NCI-H2196 treated with DMSO at 0.1 percent for 48 hours (cell line): Measurements from ENCODE around the gene CERT1.
"Not testable (repeated sequence)": the region's sequence is repeated elsewhere in the genome, so short reads cannot be mapped to it uniquely, and the experiment has no call there.

Experiments used
- DNase-seq: peaks from one replicate; lab custom pipeline; 2025; ENCODE audit not compliant: unreplicated experiment; lab: John Stamatoyannopoulos, UW

Gene CERT1

GRCh38 chr5:75524071-75524470, 12.6 kb upstream of the CERT1 start:
- no peak for DNase-seq

- DNase-seq, result no peak
Measured at GRCh38 chr5:75523275-75523674, 11.8 kb upstream of the CERT1 start.

GRCh38 chr5:75522542-75522941, 11.1 kb upstream of the CERT1 start:
- no peak for DNase-seq

- no peak for DNase-seq
Measured at GRCh38 chr5:75522025-75522424, 10.6 kb upstream of the CERT1 start.

DNA sequence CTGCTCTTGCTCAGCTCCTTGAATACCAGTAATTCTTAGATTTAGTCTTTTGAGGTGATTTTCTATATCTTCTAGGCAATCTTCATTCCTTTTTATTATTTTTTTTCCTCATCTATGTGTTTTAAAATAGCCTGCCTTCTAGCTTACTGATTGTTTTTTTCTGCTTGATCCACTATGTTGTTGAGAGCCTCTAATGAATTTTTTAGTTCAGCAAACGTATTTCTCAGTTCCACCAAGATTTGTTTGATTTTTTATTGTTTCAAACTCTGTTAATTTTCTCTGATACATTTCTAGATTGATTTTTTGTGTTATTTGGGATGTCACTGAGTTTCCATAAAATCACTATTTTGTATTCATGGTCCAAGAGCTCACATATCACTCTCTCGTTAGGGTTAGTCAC, 9.8 kb upstream of the CERT1 start:
- no peak for DNase-seq

DNA sequence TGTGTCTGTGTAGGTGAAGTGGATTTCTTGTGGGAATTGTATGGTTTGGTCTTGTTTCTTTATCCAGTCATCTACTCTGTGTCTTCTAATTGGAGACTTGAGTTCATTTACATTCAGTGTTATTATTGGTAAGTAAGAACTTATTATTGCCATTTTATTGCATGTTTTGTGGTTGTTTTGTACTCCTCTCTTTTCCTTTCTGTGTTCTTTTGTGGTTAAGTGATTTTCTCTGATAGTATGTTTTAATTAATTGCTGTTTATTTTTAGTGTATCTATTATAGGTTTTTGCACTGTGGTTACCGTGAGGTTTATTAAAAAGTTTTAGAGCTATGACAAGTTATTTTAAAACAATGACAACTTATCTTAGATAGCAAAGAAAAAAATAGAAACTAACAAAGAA, 8.3 kb upstream of the CERT1 start:
- DNase-seq, result no peak

DNA sequence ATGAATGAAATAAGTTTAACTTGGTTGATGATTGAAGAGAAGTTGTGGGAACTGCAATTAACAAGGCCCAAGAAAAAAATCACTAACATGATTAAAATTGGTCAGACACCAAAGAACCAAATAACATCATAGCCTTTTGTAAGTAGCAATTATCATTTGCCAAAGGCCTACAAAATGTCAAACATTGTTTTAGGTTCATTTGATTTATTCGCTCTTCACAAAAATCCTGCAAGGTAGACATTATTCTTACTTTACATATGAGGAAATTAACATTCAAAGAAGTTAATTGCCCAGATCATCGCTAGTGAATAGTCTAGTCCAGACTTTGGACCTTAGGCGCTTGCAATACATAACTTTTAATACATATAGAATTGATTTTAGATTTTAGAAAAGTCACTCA, 2.9 kb upstream of the CERT1 start:
- DNase-seq, result no peak

DNA sequence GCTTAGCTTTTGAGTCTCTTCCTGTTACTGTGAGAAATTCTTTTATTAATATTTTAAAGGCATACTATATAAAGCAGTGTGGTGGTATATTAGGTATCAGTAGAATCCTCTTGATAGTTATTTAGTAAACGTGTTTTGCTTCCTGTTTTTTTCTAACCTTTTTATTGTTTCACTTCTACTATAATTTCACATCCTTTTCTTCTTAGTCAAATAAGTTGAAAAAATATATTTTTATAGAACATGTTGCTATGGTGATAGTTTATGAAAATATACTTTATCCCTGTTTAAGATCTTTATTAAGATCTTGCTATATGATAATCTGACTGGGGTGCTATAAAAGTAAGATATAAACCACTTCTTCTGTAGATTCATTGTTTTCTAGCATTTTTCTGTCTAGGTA, 2.4 kb upstream of the CERT1 start:
- no peak for DNase-seq

DNA sequence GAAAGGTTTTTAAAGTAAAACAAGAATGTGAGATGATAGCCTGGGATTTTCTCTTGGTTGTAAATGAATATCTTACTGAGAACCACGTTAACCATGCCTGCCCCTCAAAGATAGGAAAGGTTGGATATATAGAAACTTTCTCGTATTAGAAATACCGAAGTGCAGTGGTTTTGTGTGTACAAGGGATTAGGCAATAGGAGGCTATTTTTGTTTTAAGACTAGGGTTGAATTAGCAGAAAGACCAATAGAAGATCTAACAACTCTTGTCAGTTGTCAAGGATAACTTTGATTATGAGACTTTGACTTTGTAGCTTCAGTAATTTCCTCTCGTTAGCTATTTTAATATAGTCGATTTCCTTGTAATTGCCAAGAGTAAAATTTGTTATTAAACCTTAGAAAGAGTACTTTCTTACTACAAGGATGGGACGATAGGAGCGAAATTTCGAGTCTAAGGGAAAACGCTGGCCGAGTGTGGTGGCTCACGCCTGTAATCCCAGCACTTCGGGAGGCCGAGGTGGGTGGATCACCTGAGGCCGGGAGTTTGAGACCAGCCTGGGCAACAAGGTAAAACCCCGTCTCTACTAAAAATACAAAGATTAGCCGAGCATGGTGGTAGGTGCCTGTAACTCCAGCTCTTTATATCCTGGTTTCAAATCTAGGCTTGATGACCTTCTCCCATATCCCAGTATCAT, 1.1 kb upstream of the CERT1 start:
- DNase-seq, result no peak

DNA sequence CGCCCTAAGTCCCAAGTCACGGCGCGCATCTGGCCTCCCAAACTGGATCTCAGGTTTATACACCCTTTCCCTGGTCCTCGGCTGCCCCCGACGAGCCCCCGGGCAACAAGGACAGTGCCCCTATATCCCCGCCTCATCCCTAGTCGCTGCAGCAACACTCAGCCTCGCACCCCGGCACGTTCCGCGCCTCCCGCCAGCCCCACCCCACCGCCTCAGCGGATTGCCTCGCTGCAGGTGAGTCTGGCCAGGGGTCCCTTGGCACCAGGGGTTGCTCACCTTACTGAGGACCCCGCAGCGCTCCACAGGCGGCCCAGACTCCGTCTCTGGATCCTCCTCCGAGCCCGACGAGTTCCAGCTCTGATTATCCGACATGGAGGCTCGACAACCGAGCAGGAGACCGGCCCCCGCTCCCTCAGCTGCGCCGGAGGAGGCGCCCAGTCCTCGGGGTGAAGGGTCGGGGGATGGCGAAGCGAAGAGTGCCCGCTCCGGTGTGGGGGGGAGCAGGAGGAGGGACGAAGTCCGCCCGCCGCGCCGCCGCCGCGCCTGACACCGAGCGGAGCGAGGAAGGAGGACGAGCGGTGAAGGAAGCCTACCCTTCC, 494 bp downstream of the CERT1 start:
- DNase-seq, result no peak

- no peak for DNase-seq
Measured at GRCh38 chr5:75510417-75510835, 1.0 kb downstream of the CERT1 start.

- no peak for DNase-seq
Measured at GRCh38 chr5:75509956-75510355, 1.5 kb downstream of the CERT1 start.

- DNase-seq, result no peak
Measured at GRCh38 chr5:75509546-75509945, 1.9 kb downstream of the CERT1 start.

DNA sequence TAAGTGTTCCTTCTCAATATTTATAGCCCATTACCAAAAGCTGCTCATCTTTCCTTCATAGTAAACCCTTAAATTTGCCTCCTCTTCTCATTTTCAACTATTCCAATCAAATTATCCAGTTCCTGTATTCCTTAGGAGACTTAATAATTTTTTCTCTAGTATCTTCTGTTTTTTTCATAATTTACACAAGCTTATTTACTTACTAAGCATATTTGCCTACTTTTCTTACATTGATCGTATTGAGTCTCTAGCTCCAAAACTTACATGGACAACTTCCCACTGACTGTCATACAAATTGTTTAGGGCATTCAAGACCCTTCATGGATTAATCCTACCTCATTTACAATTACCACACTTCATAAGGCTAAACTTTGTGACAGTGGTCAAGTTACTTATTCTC, 3.6 kb downstream of the CERT1 start:
- no peak for DNase-seq

DNA sequence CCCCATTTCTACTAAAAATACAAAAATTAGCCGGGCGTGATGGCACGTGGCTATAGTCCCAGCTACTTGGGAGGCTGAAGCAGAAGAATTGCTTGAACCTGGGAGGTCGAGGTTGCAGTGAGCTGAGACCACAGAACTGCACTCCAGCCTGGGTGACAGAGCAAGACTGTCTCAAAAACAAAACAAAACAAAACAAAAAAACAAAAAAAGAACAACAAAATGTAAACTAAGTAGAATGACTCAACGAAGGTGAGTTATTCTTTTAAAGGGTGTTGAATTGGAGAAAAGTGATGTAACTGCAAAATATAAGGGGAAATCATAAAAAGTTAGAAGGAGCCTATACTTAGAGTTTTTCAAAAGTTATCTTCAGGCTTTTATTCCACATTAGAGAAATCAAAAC, 6.3 kb downstream of the CERT1 start:
- not testable (repeated sequence) for DNase-seq

DNA sequence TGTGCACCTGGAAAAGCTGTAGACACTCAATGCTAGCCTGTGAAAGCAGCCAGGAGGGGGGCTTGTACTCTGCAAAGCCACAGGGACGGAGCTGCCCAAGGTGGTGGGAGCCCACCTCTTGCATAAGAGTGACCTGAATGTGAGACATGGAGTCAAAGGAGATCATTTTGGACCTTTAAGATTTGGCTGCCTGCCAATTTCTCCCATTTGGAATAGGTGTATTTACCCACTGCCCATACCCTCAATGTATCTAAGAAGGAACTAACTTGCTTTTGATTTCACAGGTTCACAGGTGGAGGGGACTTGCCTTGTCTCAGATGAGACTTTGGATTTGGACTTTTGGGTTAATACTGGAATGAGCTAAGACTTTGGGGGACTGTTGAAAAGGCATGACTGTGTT, 12.6 kb downstream of the CERT1 start:
- DNase-seq, result not testable (repeated sequence)

DNA sequence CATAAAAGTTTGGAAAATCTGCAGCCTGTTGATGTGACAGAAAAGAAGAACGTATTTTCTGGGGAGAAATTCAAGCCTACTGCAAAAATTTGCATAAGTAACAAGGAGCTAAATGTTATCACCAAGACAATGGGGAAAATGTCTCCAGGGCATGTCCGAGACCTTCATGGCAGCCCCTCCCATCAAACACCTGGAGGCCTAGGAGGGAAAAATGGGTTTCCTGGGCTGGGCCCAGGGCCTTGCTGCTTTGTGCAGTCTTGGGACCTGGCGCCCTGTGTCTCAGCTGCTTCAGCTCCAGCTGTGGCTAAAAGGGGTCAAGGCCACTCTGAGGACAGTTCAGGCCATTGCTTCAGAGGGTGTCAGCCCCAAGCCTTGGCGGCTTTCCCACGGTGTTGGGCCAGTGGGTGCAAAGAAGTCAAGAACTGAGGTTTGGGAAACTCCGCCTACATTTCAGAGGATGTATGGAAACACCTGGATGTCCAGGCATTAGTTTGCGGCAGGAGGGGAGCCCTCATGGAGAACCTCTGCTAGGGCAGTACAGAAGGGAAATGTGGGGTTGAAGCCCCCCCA, 13.1 kb downstream of the CERT1 start:
- DNase-seq, result no peak

DNA sequence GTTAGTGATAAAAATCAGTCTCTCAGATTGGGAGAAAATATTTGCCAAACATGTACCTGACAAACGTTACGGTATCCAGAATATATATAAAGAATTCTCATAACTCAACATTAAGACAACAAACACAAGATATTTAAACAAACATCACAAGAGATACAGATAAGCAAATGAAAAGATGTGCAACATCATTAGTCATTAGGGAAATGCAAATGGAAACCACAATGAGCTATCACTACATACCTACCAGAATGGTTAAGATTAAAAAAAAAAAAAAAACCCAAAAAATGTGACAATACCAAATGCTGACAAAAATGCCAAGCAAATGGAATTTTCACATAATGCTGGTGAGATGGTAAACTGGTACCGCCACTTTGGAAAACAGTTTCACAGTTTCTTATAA, 15.4 kb downstream of the CERT1 start:
- no peak for DNase-seq

GRCh38 chr5:75491621-75492020, 19.8 kb downstream of the CERT1 start:
- DNase-seq, result no peak

- DNase-seq, result not testable (repeated sequence)
Measured at GRCh38 chr5:75489847-75490246, 21.6 kb downstream of the CERT1 start.

- DNase-seq, result no peak
Measured at GRCh38 chr5:75484605-75485004, 26.8 kb downstream of the CERT1 start.

GRCh38 chr5:75482482-75482881, 28.9 kb downstream of the CERT1 start:
- no peak for DNase-seq

- DNase-seq, result no peak
Measured at GRCh38 chr5:75481024-75481423, 30.4 kb downstream of the CERT1 start.
